Esophagus (tissue), 2 donors: Measurements from ENCODE around the gene CYP2J2. TPM values are rescaled to one million over a fixed set of nuclear protein-coding genes. Genes with fewer than 3 reads are reported as not detected.

Experiments
- H3K27ac ChIP-seq, 2 donors: one replicate each; pipeline ENCODE4 v1.5.1; 2013; ENCODE audit warnings: low read depth in 2 of 2, mild to moderate bottlenecking in 2 of 2, inconsistent platforms in 1 of 2, low read length in 1 of 2, moderate library complexity in 1 of 2
- H3K27me3 ChIP-seq, 2 donors: one replicate each; pipeline ENCODE4 v1.6.1; 2013; ENCODE audit warnings: low read length in 2 of 2, control low read depth in 1 of 2, mild to moderate bottlenecking in 1 of 2; ENCODE audit not compliant: insufficient read depth in 2 of 2, control insufficient read depth in 1 of 2
- H3K36me3 ChIP-seq, 2 donors: one replicate each; pipeline ENCODE4 v1.6.1; 2013; ENCODE audit warnings: low read length in 1 of 2; ENCODE audit not compliant: control insufficient read depth in 2 of 2, insufficient read depth in 2 of 2
- H3K4me1 ChIP-seq, 2 donors: one replicate each; pipeline ENCODE4 v1.6.1; 2013; ENCODE audit warnings: low read length in 1 of 2; ENCODE audit not compliant: control insufficient read depth in 2 of 2, insufficient read depth in 2 of 2
- H3K4me3 ChIP-seq, 2 donors: one replicate each; pipeline ENCODE4 v1.5.1; 2013; ENCODE audit warnings: low read length in 2 of 2, mild to moderate bottlenecking in 2 of 2, low read depth in 1 of 2, moderate library complexity in 1 of 2
- H3K9me3 ChIP-seq, 2 donors: one replicate each; pipeline ENCODE4 v1.6.1; 2013; ENCODE audit warnings: mild to moderate bottlenecking in 2 of 2, low read depth in 1 of 2, low read length in 1 of 2, moderate library complexity in 1 of 2; ENCODE audit not compliant: control insufficient read depth in 2 of 2, insufficient read depth in 1 of 2
- WGBS, 2 donors: extraction: QIAGEN DNeasy Blood & Tissue Kit; methylation state at CpG; one replicate each; pipeline ENCODE4 v1.1.7; 2013; 5-methylcytosine and 5-hydroxymethylcytosine counted together
- polyA plus RNA-seq, 2 donors: library from polyadenylated mRNA; stranded (reverse); fragments of 200-250 nt; gene quantifications; one replicate each; pipeline ENCODE4 v1.2.3, GENCODE V29; 2013
- donor health status: healthy with polysubstance abuse.
- donor health status: Bipolar disorder and iron deficiency.

CYP2J2 gene
- polyA plus RNA-seq, 2 donors = 9.5 to 21.4 TPM

DNA sequence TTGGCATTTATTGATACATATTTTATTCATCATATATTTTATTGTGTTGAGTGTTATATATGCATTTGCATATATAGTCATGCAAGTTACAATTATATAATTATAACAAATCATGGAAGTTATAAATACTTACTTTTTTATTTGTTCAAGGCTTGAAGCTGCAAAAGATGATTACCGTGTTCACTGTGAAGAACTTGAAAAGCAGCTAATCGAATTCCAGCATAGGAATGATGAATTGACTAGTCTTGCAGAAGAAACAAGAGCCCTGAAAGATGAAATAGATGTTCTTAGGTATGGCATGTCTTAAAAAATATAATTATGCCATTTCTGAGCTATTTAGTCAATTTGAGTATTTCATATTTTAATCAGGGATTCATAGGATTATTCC is 79.7 kb downstream of the CYP2J2 start:
- H3K4me1 ChIP-seq = no peaks in the 10 kb centered on the region
- H3K9me3 ChIP-seq = no peaks in the 10 kb centered on the region
- WGBS, 2 donors = 84 to 90% methylated on average over 2 of the region's 2 CpGs
- no peak overlapping the region for H3K4me3 ChIP-seq
- no peak overlapping the region for H3K27ac ChIP-seq
- peaks cover 0 to 2% of the 10 kb centered on the region in 2 donors for H3K36me3 ChIP-seq
- H3K27me3 ChIP-seq = no peaks in the 10 kb centered on the region

DNA sequence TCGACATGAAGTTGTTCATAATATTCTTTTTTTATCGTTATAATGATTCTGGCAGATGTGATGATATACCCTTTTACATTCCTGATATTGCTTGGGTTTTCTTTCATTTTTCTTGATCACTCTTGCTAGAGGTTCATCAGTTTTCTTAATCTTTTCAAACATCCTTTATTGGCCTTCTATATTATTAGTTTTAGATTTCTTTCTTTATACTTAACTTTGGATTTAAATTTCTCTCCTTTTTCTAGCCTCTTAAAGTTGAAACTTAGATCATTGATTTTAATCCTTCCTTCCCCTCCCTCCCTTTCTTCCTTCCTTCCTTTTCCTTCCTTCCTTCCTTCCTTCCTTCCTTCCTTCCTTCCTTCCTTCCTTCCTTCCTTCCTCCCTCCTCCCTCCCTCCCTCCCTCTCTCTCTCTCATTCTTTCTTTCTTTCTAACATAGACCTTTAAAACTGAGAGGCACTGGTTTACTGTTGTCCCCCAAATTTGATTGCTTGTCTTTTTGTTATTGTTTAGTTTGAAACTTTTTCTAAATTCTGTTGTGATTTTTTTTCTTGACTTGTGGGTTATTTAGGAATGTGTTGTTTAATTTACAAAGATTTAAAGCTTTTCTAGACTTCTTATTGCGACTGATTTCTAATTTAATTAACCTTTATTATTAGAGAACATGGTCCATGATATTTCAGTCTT is 80.2 kb downstream of the CYP2J2 start:
- Histone ChIP-seq H3K9me3 (no peaks in the 10 kb centered on the region), H3K4me1 (no peaks in the 10 kb centered on the region), H3K27me3 (no peaks in the 10 kb centered on the region), H3K27ac (no peak overlapping the region), H3K4me3 (no peak overlapping the region), H3K36me3 (peaks cover 0 to 2% of the 10 kb centered on the region in 2 donors)
- 93 to 96% methylated on average over 3 of the region's 3 CpGs for WGBS, 2 donors

DNA sequence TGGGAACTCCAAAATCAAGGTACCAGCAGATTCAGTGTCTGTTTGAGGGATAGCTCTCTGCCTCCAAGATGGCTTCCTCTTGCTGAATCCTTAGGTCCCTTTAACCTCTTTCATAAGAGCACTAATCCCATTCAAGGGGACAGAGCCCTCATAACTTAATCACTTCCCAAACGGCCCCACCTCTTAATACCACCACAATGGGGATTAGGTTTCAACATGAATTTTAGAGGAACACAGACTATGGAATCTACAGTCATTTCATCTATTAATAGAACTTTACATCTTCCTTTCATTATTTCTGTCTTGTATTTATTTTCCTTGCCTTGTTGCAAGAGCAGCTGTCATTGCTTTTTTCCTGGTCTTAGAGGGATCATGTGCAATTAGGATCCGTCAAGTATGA is 81.5 kb downstream of the CYP2J2 start:
- 56 to 64% methylated on average over 2 of the region's 2 CpGs for WGBS, 2 donors
- Histone ChIP-seq H3K4me1 (no peaks in the 10 kb centered on the region), H3K9me3 (no peaks in the 10 kb centered on the region), H3K27me3 (no peaks in the 10 kb centered on the region), H3K4me3 (no peak overlapping the region), H3K36me3 (peaks cover 0 to 2% of the 10 kb centered on the region in 2 donors), H3K27ac (no peak overlapping the region)

Other genes starting within 250 kb of the CYP2J2 start
- 10 to 100 TPM in 1 of 2 donors, 1 to 10 TPM in 1; 9.2 to 14.1 TPM for gene HOOK1, start 111.8 kb downstream of the CYP2J2 start, polyA plus RNA-seq
- not detected for gene C1orf87, start 147.0 kb upstream of the CYP2J2 start, polyA plus RNA-seq